GM21737 (cell line): Measurements from ENCODE around the gene KLHL20.

Source experiments
- ATAC-seq: cut with Tn5 transposase; IDR thresholded peaks from one replicate; pipeline ENCODE4 v1.9.1; 2021; ENCODE audit warnings: mild to moderate bottlenecking, moderate library complexity; ENCODE audit not compliant: unreplicated experiment

Gene KLHL20

DNA sequence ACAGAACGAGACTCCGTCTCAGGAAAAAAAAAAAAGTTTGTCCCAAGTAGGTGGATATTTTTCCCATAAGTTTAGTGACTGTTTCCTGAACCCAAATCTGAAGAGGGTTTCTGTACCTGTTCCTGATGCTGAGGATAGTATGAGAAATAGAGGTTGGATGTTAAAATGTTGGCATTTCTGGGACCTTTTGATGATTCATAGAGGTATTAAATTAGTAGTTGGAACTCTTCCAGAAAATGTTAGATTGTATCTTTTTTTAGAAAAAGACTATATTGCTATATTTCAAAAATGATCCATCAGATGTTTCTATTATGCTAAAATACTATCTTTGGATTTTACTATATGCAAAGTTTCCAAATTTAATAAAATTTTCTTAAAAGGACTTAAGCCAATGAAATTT lies 112.8 kb downstream of the KLHL20 start:
- ATAC-seq, result no peak

DNA sequence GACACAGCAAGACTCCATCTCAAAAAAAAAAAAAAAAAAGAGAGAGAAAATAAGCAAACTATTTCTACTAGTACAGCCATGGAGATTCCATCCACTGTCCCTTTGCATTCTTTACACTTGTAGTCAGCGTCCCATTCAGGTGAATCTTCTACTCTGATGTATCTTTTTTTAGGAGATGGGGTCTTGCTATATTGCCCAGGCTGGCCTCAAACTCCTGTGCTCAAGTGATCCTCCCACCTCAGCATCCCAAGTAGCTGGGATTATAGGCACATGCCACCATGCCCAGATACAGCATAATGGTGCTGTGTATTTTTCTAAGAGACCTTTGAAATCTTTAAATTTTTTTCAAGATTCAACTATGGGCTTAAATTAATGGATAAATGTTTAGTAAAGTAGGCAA lies 118.0 kb downstream of the KLHL20 start:
- no peak for ATAC-seq
